22Rv1 (cell line): ENCODE measurements around the gene GMDS.

ENCODE experiments used
- ZFX ChIP-seq: fragments of 450-650 bp; IDR thresholded peaks from 2 replicates; pipeline ENCODE4 v1.6.1; 2017; ENCODE audit warnings: antibody characterized with exemption, borderline replicate concordance
- TF ChIP-seq, protein P1 (sequence below): fragments of 450-650 bp; IDR thresholded peaks from 2 replicates; pipeline ENCODE4 v1.5.1; 2017; ENCODE audit warnings: mild to moderate bottlenecking

DNA sequence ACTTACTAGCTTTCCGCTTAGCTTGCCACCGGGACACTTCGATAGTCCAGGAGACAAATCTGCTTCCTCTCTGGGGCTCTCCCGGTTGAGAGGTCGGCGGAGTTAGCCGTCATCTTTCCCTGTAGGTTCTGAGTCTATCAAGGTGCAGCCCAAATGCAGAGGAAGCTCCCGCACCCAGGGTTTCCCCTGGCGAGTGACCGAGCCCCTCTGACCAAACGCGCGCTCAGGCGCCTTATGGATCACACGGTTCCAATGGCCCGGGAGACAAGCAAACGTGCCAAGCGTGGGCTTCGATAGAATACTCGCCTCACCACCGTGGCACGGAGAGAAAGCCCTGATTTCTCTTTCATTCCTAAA lies 651.5 kb downstream of the GMDS start:
- TF ChIP-seq, protein P1, sequence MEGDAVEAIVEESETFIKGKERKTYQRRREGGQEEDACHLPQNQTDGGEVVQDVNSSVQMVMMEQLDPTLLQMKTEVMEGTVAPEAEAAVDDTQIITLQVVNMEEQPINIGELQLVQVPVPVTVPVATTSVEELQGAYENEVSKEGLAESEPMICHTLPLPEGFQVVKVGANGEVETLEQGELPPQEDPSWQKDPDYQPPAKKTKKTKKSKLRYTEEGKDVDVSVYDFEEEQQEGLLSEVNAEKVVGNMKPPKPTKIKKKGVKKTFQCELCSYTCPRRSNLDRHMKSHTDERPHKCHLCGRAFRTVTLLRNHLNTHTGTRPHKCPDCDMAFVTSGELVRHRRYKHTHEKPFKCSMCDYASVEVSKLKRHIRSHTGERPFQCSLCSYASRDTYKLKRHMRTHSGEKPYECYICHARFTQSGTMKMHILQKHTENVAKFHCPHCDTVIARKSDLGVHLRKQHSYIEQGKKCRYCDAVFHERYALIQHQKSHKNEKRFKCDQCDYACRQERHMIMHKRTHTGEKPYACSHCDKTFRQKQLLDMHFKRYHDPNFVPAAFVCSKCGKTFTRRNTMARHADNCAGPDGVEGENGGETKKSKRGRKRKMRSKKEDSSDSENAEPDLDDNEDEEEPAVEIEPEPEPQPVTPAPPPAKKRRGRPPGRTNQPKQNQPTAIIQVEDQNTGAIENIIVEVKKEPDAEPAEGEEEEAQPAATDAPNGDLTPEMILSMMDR: no peak
- no peak for TF ChIP-seq ZFX
